ENCODE measurements around the gene SUPT7L.
A peak's percentile ranks its signal among the peaks of the same experiment; 100 is the strongest.

SUPT7L gene

DNA sequence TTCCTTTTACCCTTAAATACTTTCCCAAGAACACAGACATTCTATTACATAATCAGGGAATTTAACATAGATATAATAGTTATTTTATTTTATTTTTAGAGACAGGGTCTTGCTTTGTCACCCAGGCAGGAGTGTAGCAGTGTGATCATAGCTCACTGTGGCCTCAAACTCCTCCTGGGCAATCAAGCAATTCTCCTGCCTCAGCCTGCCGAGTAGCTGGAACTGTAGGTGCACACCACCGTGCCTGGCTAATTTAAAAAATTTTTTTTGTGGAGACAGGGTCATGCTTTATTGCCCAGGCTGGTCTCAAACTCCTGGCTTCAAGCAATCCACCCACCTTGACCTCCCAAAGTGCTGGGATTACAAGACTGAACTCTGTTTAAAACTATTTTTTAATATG, 45.9 kb upstream of the SUPT7L start:
- no peak for TF ChIP-seq CTCF (conservative IDR thresholded peaks at IDR 0.05; ENCODE audit: control insufficient read depth, insufficient read depth, low read depth, low read length)
- H3K4me3 ChIP-seq (ENCODE audit: control insufficient read depth, low read depth, low read length) = no peak overlapping the region
- DNase-seq (ENCODE audit: low read depth) = no peak

DNA sequence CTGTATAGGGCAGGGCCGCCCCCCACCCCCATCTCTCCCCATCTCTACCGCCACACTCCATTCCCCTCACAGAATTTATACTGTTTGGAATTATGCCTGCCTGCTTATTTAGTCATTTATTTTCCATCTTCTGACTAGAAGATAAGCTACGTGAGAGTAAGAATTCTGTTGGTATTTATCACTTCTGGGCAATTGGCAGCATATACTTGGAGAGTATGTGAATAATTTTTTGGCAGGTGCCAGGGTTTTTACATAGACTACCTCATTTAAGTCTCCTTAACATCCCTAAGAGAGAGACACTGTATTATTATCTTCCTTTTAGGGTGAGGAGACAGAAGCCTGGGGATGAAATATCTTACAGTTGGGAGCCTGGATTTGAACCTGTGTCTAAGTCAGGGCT, 45.3 kb upstream of the SUPT7L start:
- no peak for TF ChIP-seq CTCF (conservative IDR thresholded peaks at IDR 0.05; ENCODE audit: control insufficient read depth, insufficient read depth, low read depth, low read length)
- H3K4me3 ChIP-seq (ENCODE audit: control insufficient read depth, low read depth, low read length) = no peak overlapping the region
- no peak for DNase-seq (ENCODE audit: low read depth)

- H3K4me3 ChIP-seq (ENCODE audit: control insufficient read depth, low read depth, low read length) = no peak overlapping the region
- no peak for TF ChIP-seq CTCF (conservative IDR thresholded peaks at IDR 0.05; ENCODE audit: control insufficient read depth, insufficient read depth, low read depth, low read length)
- DNase-seq (ENCODE audit: low read depth) = no peak
These were observed 44.8 kb upstream of the SUPT7L start for GRCh38 chr2:27708257-27708654.

DNA sequence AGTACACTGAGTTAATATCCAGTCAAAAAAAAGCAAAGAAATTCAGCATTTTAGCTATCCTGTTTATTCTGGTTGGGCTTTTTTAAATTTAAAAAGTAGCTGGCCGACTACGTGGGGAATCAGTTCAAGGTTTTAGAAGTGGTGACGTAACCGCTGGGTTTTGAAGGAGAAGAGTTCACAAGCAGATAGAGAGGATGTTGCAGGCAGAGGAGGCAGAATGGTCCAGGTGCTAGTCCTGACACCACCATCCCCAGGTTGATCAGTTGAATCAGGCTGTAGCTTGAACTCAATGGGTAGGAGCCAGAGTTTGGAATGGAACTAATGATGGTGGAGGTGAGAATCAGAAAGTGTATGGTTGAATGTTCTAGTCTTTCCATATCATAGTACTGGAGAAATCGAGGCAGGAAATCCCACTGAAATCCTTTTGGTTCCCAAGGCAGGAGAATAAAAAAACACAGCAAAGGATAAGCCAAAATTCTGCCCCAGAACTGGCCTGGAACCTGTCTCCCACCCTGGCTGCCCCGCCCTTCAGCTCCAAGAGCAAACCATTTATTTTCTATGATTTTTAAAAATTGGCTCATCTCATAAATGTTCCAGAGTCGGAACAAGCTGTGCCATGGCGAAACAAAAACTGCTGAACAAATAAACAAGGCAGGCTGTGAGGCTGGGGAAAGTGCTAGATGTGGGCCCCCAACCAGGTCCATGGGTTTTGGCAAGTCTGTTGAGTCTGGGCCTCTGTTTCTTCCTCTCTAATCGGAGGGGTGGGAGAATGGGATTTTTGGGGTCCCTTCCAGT, 44.2 kb upstream of the SUPT7L start:
- no peak overlapping the region for H3K4me3 ChIP-seq (ENCODE audit: control insufficient read depth, low read depth, low read length)
- TF ChIP-seq CTCF (conservative IDR thresholded peaks at IDR 0.05; ENCODE audit: control insufficient read depth, insufficient read depth, low read depth, low read length) = no peak
- DNase-seq (ENCODE audit: low read depth) = peak; percentile 43

- H3K4me3 ChIP-seq (ENCODE audit: control insufficient read depth, low read depth, low read length) = no peak overlapping the region
- DNase-seq (ENCODE audit: low read depth) = peak; percentile 98
- no peak for TF ChIP-seq CTCF (conservative IDR thresholded peaks at IDR 0.05; ENCODE audit: control insufficient read depth, insufficient read depth, low read depth, low read length)
These were observed 42.6 kb upstream of the SUPT7L start for GRCh38 chr2:27705851-27706622.

DNA sequence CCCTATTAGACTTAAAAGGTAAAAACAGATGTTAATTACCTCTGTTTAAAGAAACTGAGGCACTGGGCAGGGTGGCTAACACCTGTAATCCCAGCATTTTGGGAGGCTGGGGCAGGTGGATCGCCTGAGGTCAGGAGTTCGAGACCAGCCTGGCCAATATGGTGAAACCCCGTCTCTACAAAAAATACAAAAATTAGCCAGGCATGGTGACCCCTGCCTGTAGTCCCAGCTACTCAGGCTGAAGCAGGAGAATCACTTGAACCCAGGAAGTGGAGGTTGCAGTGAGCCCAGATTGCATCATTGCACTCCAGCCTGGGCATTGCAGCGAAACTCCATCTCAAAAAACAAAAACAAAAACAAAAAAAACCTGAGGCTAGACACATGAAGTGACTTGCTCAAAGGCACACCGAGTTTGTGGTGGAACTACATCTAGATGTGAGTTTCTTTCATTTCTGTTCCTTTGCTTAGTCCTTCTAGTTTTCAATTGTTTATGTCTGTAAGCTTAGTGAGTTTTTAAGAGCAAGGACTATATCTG, 41.0 kb upstream of the SUPT7L start:
- TF ChIP-seq CTCF (conservative IDR thresholded peaks at IDR 0.05; ENCODE audit: control insufficient read depth, insufficient read depth, low read depth, low read length) = no peak
- no peak overlapping the region for H3K4me3 ChIP-seq (ENCODE audit: control insufficient read depth, low read depth, low read length)

More for the DNA sequence above, 41.0 kb upstream of the SUPT7L start:
- no peak for DNase-seq (ENCODE audit: low read depth)

Data from fibroblast of mammary gland (primary cell).